GM12872 (cell line): ENCODE results near the gene RPL13.

Experiments used
- CTCF ChIP-seq: IDR thresholded peaks from 3 replicates; pipeline ENCODE4 v1.5.1; 2011; ENCODE audit warnings: low read depth, mild to moderate bottlenecking, low read length, moderate library complexity; ENCODE audit not compliant: insufficient read depth

Gene RPL13

GRCh38 chr16:89565256-89565505 is 4.7 kb downstream of the RPL13 start:
- no peak for TF ChIP-seq CTCF

- TF ChIP-seq CTCF = peak; percentile 75
Observed at GRCh38 chr16:89565506-89566372, 5.3 kb downstream of the RPL13 start.

- TF ChIP-seq CTCF = no peak
Observed at GRCh38 chr16:89567656-89568594, 7.4 kb downstream of the RPL13 start.

GRCh38 chr16:89569506-89570341 is 9.2 kb downstream of the RPL13 start:
- TF ChIP-seq CTCF = no peak

- TF ChIP-seq CTCF = no peak
Observed at GRCh38 chr16:89570342-89570923, 10.0 kb downstream of the RPL13 start.

GRCh38 chr16:89571636-89572035 is 11.2 kb downstream of the RPL13 start:
- TF ChIP-seq CTCF = no peak
